Gastroesophageal sphincter (tissue), 4 donors: Measurements from ENCODE around the gene AMD1. TPM values are rescaled to one million over a fixed set of nuclear protein-coding genes. Genes with fewer than 3 reads are reported as not detected.

Experiments
- ATAC-seq: fragments of 150-250 bp; one replicate; pipeline ENCODE4 v1.9.1; 2016; ENCODE audit warnings: mild to moderate bottlenecking, moderate library complexity
- H3K27ac ChIP-seq, 4 donors: fragments of 200-600 bp; sonication (generic) in 3 of 4; 1 replicate in 3 of 4; 2 replicates in 1 of 4; pipeline ENCODE4 v1.5.1; 2016 to 2019
- H3K27me3 ChIP-seq: fragments of 200-600 bp; sonication (generic); one replicate; pipeline ENCODE4 v1.5.1; 2019
- H3K36me3 ChIP-seq, 2 donors: fragments of 200-600 bp; sonication (generic); one replicate each; pipeline ENCODE4 v1.5.1; 2019; ENCODE audit warnings: control low read depth in 1 of 2
- H3K4me1 ChIP-seq, 3 donors: fragments of 200-600 bp; sonication (generic); 1 replicate in 2 of 3; 2 replicates in 1 of 3; pipeline ENCODE4 v1.5.1; 2016 to 2019; ENCODE audit warnings: control low read depth in 2 of 3
- H3K4me3 ChIP-seq, 2 donors: fragments of 200-600 bp; sonication (generic); one replicate each; pipeline ENCODE4 v1.5.1; 2019; ENCODE audit warnings: mild to moderate bottlenecking in 1 of 2, moderate library complexity in 1 of 2
- H3K9me3 ChIP-seq, 3 donors: fragments of 200-600 bp; sonication (generic); one replicate each; pipeline ENCODE4 v1.5.1; 2017 to 2019; ENCODE audit warnings: control low read depth in 2 of 3
- EP300 ChIP-seq: sonication (generic); formaldehyde crosslinking; IDR thresholded peaks from one replicate; pipeline ENCODE4 v1.6.1; 2017; ENCODE audit warnings: antibody characterized with exemption, mild to moderate bottlenecking
- POLR2A ChIP-seq, 2 donors: fragments of 450-650 bp; IDR thresholded peaks; one replicate each; pipeline ENCODE4 v1.6.1; 2017; ENCODE audit warnings: antibody characterized with exemption in 2 of 2, mild to moderate bottlenecking in 2 of 2, moderate library complexity in 1 of 2
- POLR2AphosphoS5 ChIP-seq: sonication (generic); formaldehyde crosslinking; IDR thresholded peaks from one replicate; pipeline ENCODE4 v1.6.1; 2017; ENCODE audit warnings: antibody characterized with exemption
- WGBS, 2 donors: methylation state at CpG; one replicate each; pipeline ENCODE4 v1.1.5; 2018; ENCODE audit warnings: low coverage in 1 of 2; 5-methylcytosine and 5-hydroxymethylcytosine counted together
- total RNA-seq, 4 donors: library from RNA; depleted of rRNA; stranded (reverse); fragments of >200 nt; gene quantifications; one replicate each; pipeline ENCODE4 v1.1.0, GENCODE V29; 2016
- TF ChIP-seq, protein P1 (sequence below), 4 experiments: fragments of 200-600 bp in 2 of 4; fragments of 450-650 bp in 2 of 4; sonication (generic) in 1 of 4; IDR thresholded peaks; one replicate each; pipeline ENCODE4 v1.5.1; 2017 to 2019; ENCODE audit warnings: antibody characterized with exemption in 4 of 4, mild to moderate bottlenecking in 2 of 4, moderate library complexity in 2 of 4

AMD1 gene
- total RNA-seq, 4 donors from 2014 or later: 51.4 to 96.5 (median 79.0) TPM

DNA sequence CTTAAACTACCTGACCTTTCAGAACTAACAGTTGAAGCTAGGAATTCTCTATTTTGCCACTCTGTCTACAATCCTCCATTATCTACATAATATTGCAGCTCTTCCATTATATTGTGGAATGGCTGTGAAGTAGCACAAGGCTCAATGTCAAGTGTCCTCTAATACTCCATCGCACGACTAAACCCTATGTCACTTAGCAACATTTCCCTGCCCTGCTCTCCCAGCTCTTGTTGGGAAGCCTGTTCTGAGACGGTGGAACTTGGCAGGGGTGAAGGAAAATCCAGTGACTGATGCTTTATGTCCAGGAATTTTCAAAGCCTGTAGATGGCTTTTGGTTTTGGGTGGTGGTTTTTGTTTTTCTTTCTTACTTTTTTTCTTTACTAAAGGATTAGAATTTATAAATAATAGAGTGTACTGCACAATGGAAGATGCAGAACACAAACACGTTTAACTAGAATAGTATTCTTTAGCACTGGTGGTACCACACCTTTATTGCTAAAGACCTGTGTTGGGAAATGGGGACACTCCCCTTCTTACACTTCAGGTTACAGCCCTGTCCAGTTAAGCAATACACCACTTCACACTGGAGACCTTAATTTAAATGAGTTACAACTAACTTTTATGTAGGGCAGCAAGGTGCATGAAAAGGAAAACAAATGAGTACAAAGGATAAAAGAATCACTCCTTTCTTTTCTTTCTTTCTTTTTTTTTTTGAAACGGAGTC, 20.7 kb upstream of the AMD1 start:
- Histone ChIP-seq H3K9me3 (no peaks in the 10 kb centered on the region), H3K4me3 (no peak overlapping the region), H3K4me1 (no peaks in the 10 kb centered on the region), H3K27me3 (no peaks in the 10 kb centered on the region), H3K27ac (no peak overlapping the region), H3K36me3 (peaks cover 0 to 2% of the 10 kb centered on the region in 2 donors)
- TF ChIP-seq, protein P1, sequence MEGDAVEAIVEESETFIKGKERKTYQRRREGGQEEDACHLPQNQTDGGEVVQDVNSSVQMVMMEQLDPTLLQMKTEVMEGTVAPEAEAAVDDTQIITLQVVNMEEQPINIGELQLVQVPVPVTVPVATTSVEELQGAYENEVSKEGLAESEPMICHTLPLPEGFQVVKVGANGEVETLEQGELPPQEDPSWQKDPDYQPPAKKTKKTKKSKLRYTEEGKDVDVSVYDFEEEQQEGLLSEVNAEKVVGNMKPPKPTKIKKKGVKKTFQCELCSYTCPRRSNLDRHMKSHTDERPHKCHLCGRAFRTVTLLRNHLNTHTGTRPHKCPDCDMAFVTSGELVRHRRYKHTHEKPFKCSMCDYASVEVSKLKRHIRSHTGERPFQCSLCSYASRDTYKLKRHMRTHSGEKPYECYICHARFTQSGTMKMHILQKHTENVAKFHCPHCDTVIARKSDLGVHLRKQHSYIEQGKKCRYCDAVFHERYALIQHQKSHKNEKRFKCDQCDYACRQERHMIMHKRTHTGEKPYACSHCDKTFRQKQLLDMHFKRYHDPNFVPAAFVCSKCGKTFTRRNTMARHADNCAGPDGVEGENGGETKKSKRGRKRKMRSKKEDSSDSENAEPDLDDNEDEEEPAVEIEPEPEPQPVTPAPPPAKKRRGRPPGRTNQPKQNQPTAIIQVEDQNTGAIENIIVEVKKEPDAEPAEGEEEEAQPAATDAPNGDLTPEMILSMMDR (IDR thresholded peaks at IDR 0.05): no peak
- TF ChIP-seq POLR2A (IDR thresholded peaks at IDR 0.05): no peak
- no peak for TF ChIP-seq EP300
- TF ChIP-seq POLR2AphosphoS5: no peak
- ATAC-seq: no peak
- WGBS, 2 donors: 51 to 54% methylated on average over 4 to 5 of the region's 5 CpGs

DNA sequence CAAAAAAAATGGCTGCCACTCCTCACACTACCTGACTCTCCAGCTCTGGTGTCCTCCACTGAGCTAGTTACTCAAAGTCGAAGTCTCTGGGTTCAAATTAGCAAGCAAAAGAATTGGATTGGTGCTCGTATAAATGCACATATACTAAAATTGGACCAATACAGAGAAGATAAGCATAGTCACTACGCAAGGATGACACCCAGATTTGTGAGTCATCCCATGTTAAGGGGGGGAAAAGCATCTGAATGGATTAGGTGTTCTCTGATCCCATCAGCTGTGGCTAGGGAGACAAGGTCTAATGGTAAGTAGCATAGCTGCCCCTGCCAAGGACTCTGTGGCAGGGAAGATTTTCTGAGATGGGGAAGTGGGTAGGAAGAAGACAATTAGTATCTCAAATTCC, 18.3 kb upstream of the AMD1 start:
- peaks cover 0 to 2% of the 10 kb centered on the region in 2 donors for H3K36me3 ChIP-seq
- H3K9me3 ChIP-seq: no peaks in the 10 kb centered on the region
- no peaks in the 10 kb centered on the region for H3K4me1 ChIP-seq
- no peak for TF ChIP-seq POLR2AphosphoS5
- TF ChIP-seq EP300: no peak
- no peak for TF ChIP-seq POLR2A (IDR thresholded peaks at IDR 0.05)
- TF ChIP-seq, protein P1 (IDR thresholded peaks at IDR 0.05): no peak
- no peak for ATAC-seq
- H3K27ac ChIP-seq: no peak overlapping the region
- no peaks in the 10 kb centered on the region for H3K27me3 ChIP-seq
- 88 to 100% methylated on average over 2 to 3 of the region's 3 CpGs for WGBS, 2 donors
- no peak overlapping the region for H3K4me3 ChIP-seq

DNA sequence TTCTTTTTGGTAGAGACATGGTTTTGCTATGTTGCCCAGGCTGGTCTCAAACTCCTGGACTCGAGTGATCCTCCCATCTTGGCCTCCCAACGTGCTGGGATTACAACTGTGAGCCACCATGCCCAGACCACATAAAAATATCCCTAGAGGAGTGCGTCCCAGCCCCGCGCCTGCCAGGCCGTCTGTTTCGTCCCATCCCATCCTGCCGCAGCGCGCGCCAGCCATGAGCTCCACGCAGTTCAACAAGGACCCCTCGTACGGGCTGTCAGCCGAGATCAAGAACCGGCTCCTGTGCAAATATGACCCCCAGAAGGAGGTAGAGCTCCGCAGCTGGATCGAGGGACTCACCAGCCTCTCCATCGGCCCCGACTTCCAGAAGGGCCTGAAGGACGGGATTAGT, 16.6 kb upstream of the AMD1 start:
- TF ChIP-seq, protein P1 (IDR thresholded peaks at IDR 0.05): no peak
- TF ChIP-seq EP300 (no peak), POLR2A (IDR thresholded peaks at IDR 0.05) (no peak), POLR2AphosphoS5 (no peak)

DNA sequence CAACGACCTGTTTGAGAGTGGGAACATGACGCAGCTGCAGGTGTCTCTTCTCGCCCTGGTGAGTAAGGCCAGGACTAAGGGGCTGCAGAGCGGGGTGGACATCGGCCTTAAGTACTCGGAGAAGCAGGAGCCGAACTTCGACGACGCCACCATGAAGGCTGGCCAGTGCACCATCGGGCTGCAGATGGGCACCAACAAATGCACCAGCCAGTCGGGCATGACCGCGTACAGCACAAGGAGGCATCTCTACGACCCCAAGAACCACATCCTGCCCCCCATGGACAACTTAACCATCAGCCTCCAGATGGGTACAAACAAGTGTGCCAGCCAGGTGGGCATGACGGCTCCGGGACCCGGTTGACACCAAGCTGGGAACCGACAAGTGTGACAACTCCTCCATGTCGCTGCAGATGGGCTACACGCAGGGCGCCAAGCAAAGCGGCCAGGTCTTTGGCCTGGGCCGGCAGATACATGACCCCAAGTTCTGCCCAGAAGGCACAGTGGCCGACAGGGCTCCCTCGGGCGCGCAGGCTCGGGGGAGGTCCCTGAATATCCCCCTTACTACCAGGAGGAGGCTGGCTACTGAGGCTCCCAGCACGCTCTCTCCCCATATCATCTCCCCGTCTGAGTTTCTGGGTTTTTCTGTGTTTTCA, 15.9 kb upstream of the AMD1 start:
- peaks cover 0 to 2% of the 10 kb centered on the region in 2 donors for H3K36me3 ChIP-seq
- H3K9me3 ChIP-seq: no peaks in the 10 kb centered on the region

More for the DNA sequence above, 16.6 kb upstream of the AMD1 start:
- WGBS, 2 donors: no CpG with 5 or more reads among the region's 21 CpGs
- ATAC-seq: no peak
- no peak overlapping the region for H3K4me3 ChIP-seq
- H3K36me3 ChIP-seq: peaks cover 0 to 2% of the 10 kb centered on the region in 2 donors
- no peak overlapping the region for H3K27ac ChIP-seq
- no peaks in the 10 kb centered on the region for H3K9me3 ChIP-seq
- no peaks in the 10 kb centered on the region for H3K4me1 ChIP-seq
- H3K27me3 ChIP-seq: no peaks in the 10 kb centered on the region

More for the DNA sequence above, 15.9 kb upstream of the AMD1 start:
- H3K27me3 ChIP-seq: no peaks in the 10 kb centered on the region
- no peak overlapping the region for H3K4me3 ChIP-seq
- no peaks in the 10 kb centered on the region for H3K4me1 ChIP-seq
- no peak for ATAC-seq
- 93 to 96% methylated on average over 4 to 13 of the region's 31 CpGs for WGBS, 2 donors
- TF ChIP-seq, protein P1 (IDR thresholded peaks at IDR 0.05): no peak
- TF ChIP-seq POLR2A (IDR thresholded peaks at IDR 0.05): no peak
- TF ChIP-seq EP300: no peak
- TF ChIP-seq POLR2AphosphoS5: no peak
- H3K27ac ChIP-seq: no peak overlapping the region
